Measurements from ENCODE around the gene FZD2. TPM values are rescaled to one million over a fixed set of nuclear protein-coding genes. Genes with fewer than 3 reads are reported as not detected.
A peak's percentile ranks its signal among the peaks of the same experiment; 100 is the strongest.

The FZD2 gene
- total and polyA plus RNA-seq, 2 of the 13 experiments (the other 11 are each of a cell fraction or from before 2014, with no cell fraction given), result 0.07 to 0.13 TPM

- in situ Hi-C loops (cut with HindIII; ENCODE audit: extremely low pct_ligation_motif_present, low pct_unique_long_range_greater_than_20kb), result no loop called here
- Histone ChIP-seq H3K4me3 (replicated peaks in 1 of 3; ENCODE audit: insufficient read depth in 1 of 3, low read depth in 2 of 3, low read length in 3 of 3) (no peak overlapping the region), H3K27ac (ENCODE audit: extremely low read length, insufficient read depth, low read length) (no peak overlapping the region), H2AFZ (ENCODE audit: low read length) (no peak overlapping the region), H4K20me1 (ENCODE audit: insufficient read depth, low read length) (no peaks in the 10 kb centered on the region), H3K79me2 (ENCODE audit: insufficient read depth, low read length) (no peaks in the 10 kb centered on the region), H3K27me3 (ENCODE audit: control insufficient read depth in 1 of 2, insufficient read depth in 2 of 2, low read length in 2 of 2) (peaks cover 14 to 74% of the 10 kb centered on the region in 2 experiments; a peak in 4 of 5 replicates), H3K9me3 (ENCODE audit: low read length) (no peaks in the 10 kb centered on the region), H3K4me1 (ENCODE audit: insufficient read depth, low read length) (peaks cover 16% of the 10 kb centered on the region), H3K9ac (ENCODE audit: insufficient read depth, low read depth, low read length) (no peak overlapping the region), H3K36me3 (replicated peaks in 1 of 2; ENCODE audit: control insufficient read depth in 1 of 2, insufficient read depth in 2 of 2, low read length in 2 of 2) (no peaks in the 10 kb centered on the region), H3K4me2 (ENCODE audit: low read depth, low read length) (no peak overlapping the region)
- no peak for DNase-seq (ENCODE audit: low spot score)
- TF ChIP-seq FIP1L1 (IDR thresholded peaks at IDR 0.05; ENCODE audit: borderline replicate concordance, insufficient read depth, low read depth, low read length) (no peak), ZBTB38 (CRISPR knock-in tag; IDR thresholded peaks at IDR 0.05) (peak; percentile 18; the same call in 1 of the 2 replicates), KDM5B (CRISPR knock-in tag; IDR thresholded peaks at IDR 0.05; ENCODE audit: borderline replicate concordance) (0 out of 2 replicates have a peak, but pooled peaks have one; percentile 33)
- ChIA-PET POLR2A (no interaction called here), CTCF (ENCODE audit: low intra/inter-chr PET ratio, low total read pairs) (no interaction called here)
- BruUV-seq (replicated peaks), result no TSS peak
- WGBS (ENCODE audit: low lambda C conversion rate), result 83% methylated on average over 72 of the region's 74 CpGs
- FAIRE-seq, result no peak
- intact Hi-C loops (cut with micrococcal nuclease; ENCODE audit: unreplicated experiment), result no loop called here
- ATAC-seq, result no peak
Measured at GRCh38 chr17:44558710-44559633, 1.7 kb downstream of the FZD2 start.

GRCh38 chr17:44559634-44560554 is 2.6 kb downstream of the FZD2 start:
- Histone ChIP-seq H3K27ac (ENCODE audit: extremely low read length, insufficient read depth, low read length) (no peak overlapping the region), H3K9me3 (ENCODE audit: low read length) (no peaks in the 10 kb centered on the region), H2AFZ (ENCODE audit: low read length) (no peak overlapping the region), H3K27me3 (ENCODE audit: control insufficient read depth in 1 of 2, insufficient read depth in 2 of 2, low read length in 2 of 2) (peaks cover 14 to 73% of the 10 kb centered on the region in 2 experiments; a peak in 4 of 5 replicates), H3K4me3 (replicated peaks in 1 of 3; ENCODE audit: insufficient read depth in 1 of 3, low read depth in 2 of 3, low read length in 3 of 3) (no peak overlapping the region), H3K79me2 (ENCODE audit: insufficient read depth, low read length) (no peaks in the 10 kb centered on the region), H3K36me3 (replicated peaks in 1 of 2; ENCODE audit: control insufficient read depth in 1 of 2, insufficient read depth in 2 of 2, low read length in 2 of 2) (no peaks in the 10 kb centered on the region), H3K4me1 (ENCODE audit: insufficient read depth, low read length) (peaks cover 16% of the 10 kb centered on the region), H3K9ac (ENCODE audit: insufficient read depth, low read depth, low read length) (no peak overlapping the region), H4K20me1 (ENCODE audit: insufficient read depth, low read length) (no peaks in the 10 kb centered on the region), H3K4me2 (ENCODE audit: low read depth, low read length) (no peak overlapping the region)
- BruUV-seq (replicated peaks), result no TSS peak
- ChIA-PET POLR2A (no interaction called here), CTCF (ENCODE audit: low intra/inter-chr PET ratio, low total read pairs) (no interaction called here)
- 11% methylated on average over 16 of the region's 16 CpGs for whole genome bisulfite sequencing (ENCODE audit: low lambda C conversion rate)
- in situ Hi-C loops (cut with HindIII; ENCODE audit: extremely low pct_ligation_motif_present, low pct_unique_long_range_greater_than_20kb) (no loop called here), intact Hi-C loops (cut with micrococcal nuclease; ENCODE audit: unreplicated experiment) (no loop called here)
- no peak for TF ChIP-seq RFX1 (IDR thresholded peaks at IDR 0.05)
- no peak for TF ChIP-seq ZNF431 (CRISPR knock-in tag; IDR thresholded peaks at IDR 0.05; ENCODE audit: borderline replicate concordance, low read depth)
- TF ChIP-seq ZSCAN30 (CRISPR knock-in tag; IDR thresholded peaks at IDR 0.05), result no peak
- DNase-seq (ENCODE audit: low spot score) (no peak), ATAC-seq (no peak), FAIRE-seq (no peak)
